Thoracic aorta (tissue), 2 donors: ENCODE measurements around the gene ST6GALNAC3. TPM values are rescaled to one million over a fixed set of nuclear protein-coding genes. Genes with fewer than 3 reads are reported as not detected.

ENCODE experiments used
- ATAC-seq: fragments of 150-250 bp; one replicate; pipeline ENCODE4 v1.8.0; 2017; ENCODE audit warnings: low read depth; ENCODE audit not compliant: insufficient number of reproducible peaks, low FRiP score
- DNase-seq: peaks from one replicate; pipeline ENCODE4 v3.0.0-alpha.2; 2020; ENCODE audit warnings: low spot score
- H3K27ac ChIP-seq, 2 donors: fragments of 200-600 bp; sonication (generic); 1 replicate in 1 of 2; 2 replicates in 1 of 2; pipeline ENCODE4 v1.5.1; 2016; ENCODE audit warnings: mild to moderate bottlenecking in 2 of 2, moderate library complexity in 2 of 2
- H3K27me3 ChIP-seq: fragments of 200-600 bp; sonication (generic); replicated peaks from 2 replicates; pipeline ENCODE4 v1.6.0; 2016; ENCODE audit warnings: mild to moderate bottlenecking; ENCODE audit not compliant: insufficient read depth
- H3K36me3 ChIP-seq: fragments of 200-600 bp; sonication (generic); one replicate; pipeline ENCODE4 v1.5.1; 2016
- H3K4me1 ChIP-seq, 2 donors: fragments of 200-600 bp; sonication (generic); 1 replicate in 1 of 2; 2 replicates in 1 of 2; pipeline versions ENCODE4 v1.5.1 to v1.6.0; 2016; ENCODE audit warnings: low read depth in 2 of 2, mild to moderate bottlenecking in 1 of 2; ENCODE audit not compliant: control insufficient read depth in 1 of 2
- H3K4me3 ChIP-seq: fragments of 200-600 bp; sonication (generic); 2 replicates; pipeline ENCODE4 v1.5.1; 2016; ENCODE audit warnings: mild to moderate bottlenecking
- H3K9me3 ChIP-seq: fragments of 200-600 bp; sonication (generic); 2 replicates; pipeline ENCODE4 v1.5.1; 2016
- total RNA-seq, 2 donors: library from RNA; depleted of rRNA; stranded (reverse); fragments of >200 nt; gene quantifications; one replicate each; pipeline versions ENCODE4 v1.1.0 to v1.2.3, GENCODE V29; 2016
- TF ChIP-seq, protein P1 (sequence below): fragments of 200-600 bp; sonication (generic); IDR thresholded peaks from one replicate; pipeline ENCODE4 v1.5.1; 2019; ENCODE audit warnings: antibody characterized with exemption

ST6GALNAC3 gene
- total RNA-seq, 2 donors from 2014 or later = 1.4 to 9.5 TPM

DNA sequence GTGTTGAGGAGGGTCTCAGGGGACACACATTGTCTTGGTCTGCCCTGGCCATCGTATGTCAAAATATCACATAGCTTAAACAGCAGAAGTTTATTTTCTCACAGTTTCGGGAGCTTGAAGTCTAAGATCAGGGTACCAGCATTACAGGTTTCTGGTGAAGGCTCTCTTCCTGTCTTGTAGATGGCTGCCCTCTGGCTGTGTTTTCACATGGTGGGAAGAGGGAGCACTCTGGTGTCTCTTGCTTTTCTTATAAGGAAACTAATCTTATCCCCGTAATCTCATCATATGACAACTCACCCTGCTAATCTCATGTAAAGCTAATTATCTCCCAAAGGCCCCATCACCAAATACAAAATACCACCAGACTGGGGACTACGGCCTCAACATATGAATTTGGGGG lies 545.8 kb downstream of the ST6GALNAC3 start:
- no peaks in the 10 kb centered on the region for H3K4me1 ChIP-seq
- H3K27me3 ChIP-seq = no peaks in the 10 kb centered on the region
- no peak for DNase-seq
- H3K27ac ChIP-seq = no peak overlapping the region
- no peaks in the 10 kb centered on the region for H3K36me3 ChIP-seq
- no peak for ATAC-seq
- TF ChIP-seq, protein P1, sequence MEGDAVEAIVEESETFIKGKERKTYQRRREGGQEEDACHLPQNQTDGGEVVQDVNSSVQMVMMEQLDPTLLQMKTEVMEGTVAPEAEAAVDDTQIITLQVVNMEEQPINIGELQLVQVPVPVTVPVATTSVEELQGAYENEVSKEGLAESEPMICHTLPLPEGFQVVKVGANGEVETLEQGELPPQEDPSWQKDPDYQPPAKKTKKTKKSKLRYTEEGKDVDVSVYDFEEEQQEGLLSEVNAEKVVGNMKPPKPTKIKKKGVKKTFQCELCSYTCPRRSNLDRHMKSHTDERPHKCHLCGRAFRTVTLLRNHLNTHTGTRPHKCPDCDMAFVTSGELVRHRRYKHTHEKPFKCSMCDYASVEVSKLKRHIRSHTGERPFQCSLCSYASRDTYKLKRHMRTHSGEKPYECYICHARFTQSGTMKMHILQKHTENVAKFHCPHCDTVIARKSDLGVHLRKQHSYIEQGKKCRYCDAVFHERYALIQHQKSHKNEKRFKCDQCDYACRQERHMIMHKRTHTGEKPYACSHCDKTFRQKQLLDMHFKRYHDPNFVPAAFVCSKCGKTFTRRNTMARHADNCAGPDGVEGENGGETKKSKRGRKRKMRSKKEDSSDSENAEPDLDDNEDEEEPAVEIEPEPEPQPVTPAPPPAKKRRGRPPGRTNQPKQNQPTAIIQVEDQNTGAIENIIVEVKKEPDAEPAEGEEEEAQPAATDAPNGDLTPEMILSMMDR = no peak
- no peaks in the 10 kb centered on the region for H3K9me3 ChIP-seq
- no peak overlapping the region for H3K4me3 ChIP-seq

DNA sequence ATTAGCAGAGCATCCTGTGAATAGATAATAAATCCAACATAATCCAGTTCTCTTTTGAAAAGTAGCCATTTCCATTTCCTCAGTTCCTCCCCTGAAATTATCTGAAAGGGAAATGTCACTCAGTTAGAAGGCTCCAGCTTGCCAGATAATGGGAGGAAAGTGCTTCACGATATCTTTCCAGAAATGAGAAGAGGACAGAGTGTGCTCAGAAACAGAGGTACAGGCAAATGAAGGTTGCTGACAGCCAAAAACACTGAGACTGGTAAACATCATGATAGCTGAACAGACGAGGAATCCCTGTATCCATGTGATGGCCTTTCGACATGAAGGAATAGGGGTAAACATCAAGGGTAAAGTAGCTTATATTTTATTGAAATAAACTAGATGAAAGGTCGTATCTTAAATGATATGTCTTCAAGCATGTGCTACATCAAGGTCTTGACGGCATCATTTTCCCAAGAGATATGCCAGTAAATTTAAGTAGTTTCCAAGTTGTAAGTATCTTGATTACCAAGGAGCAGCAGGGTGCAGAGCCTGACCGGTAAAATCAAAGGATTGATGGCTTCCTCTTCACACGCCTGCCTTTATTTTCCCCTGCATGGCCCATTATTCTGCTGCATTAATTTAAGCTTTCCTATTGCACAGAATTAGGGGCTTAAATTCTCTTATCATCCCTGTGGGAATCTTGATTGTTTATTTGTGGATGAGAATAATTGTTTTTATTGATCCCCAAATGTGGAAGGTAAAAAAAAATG lies 548.4 kb downstream of the ST6GALNAC3 start:
- no peak overlapping the region for H3K4me3 ChIP-seq
- no peaks in the 10 kb centered on the region for H3K36me3 ChIP-seq
- H3K27ac ChIP-seq = no peak overlapping the region
- DNase-seq = no peak
- no peaks in the 10 kb centered on the region for H3K9me3 ChIP-seq
- no peaks in the 10 kb centered on the region for H3K4me1 ChIP-seq
- ATAC-seq = no peak
- TF ChIP-seq, protein P1 = no peak
- no peaks in the 10 kb centered on the region for H3K27me3 ChIP-seq

DNA sequence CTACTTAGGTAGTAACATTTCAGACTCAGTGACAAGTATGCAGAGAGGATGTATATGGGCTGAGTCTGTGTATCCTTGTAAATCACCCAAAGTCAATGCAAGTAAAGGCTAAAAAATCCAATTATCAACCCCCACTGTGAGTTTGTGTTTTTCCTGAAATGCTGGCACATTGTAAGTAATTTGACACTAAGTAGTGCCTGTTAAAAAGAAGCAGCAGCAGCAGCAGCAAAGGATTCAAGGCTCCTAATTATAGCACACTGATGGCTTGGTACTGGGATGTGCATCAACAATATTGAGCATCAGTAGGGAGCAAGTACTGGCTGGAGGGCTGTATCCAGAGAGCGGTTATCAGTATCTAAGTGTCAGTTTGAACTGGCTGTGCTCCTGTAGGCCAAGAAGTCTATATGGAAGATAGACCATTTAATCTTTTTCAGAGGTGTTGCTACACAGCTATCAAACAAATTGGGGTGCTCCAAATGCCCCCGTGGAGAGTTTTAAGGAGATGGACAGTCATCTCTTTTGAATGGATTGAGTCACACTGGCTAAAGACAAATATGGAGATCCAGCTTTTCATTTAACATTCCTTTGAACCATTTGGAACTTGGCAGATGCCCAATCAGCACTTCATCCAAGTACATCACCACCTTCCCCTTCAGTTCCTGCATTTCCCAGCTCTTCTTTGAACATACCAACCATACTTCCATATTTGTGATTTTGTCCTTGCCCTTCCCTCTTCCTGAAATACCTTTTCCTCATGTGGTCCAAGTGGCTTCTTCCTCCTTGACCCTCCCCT lies 551.5 kb downstream of the ST6GALNAC3 start:
- H3K36me3 ChIP-seq = no peaks in the 10 kb centered on the region
- ATAC-seq = no peak
- H3K27me3 ChIP-seq = no peaks in the 10 kb centered on the region
- no peak overlapping the region for H3K27ac ChIP-seq
- H3K4me3 ChIP-seq = no peak overlapping the region
- no peaks in the 10 kb centered on the region for H3K9me3 ChIP-seq
- TF ChIP-seq, protein P1 = no peak
- no peaks in the 10 kb centered on the region for H3K4me1 ChIP-seq
- no peak for DNase-seq

DNA sequence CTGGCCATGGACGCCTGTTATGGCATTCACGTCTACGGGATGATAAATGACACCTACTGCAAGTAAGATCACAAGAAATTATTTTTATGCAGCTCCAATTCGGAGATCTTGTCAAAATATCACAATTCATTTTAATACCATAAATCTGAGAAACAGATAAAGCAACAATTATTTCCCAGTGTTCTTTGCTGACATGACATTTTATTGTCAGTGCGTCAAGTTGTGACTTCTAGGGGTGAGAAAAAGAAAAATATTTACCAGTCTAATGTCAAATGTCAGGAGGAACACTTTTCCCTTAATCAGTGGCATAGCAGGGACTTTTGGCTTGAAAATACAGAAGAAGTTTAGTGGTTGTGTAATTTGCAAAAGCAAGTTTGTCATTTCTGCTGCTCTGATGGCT lies 553.0 kb downstream of the ST6GALNAC3 start:
- Histone ChIP-seq H3K27ac (no peak overlapping the region), H3K4me3 (no peak overlapping the region), H3K36me3 (no peaks in the 10 kb centered on the region), H3K4me1 (no peaks in the 10 kb centered on the region), H3K27me3 (no peaks in the 10 kb centered on the region), H3K9me3 (no peaks in the 10 kb centered on the region)
- no peak for DNase-seq
- ATAC-seq = no peak
- TF ChIP-seq, protein P1 = no peak

DNA sequence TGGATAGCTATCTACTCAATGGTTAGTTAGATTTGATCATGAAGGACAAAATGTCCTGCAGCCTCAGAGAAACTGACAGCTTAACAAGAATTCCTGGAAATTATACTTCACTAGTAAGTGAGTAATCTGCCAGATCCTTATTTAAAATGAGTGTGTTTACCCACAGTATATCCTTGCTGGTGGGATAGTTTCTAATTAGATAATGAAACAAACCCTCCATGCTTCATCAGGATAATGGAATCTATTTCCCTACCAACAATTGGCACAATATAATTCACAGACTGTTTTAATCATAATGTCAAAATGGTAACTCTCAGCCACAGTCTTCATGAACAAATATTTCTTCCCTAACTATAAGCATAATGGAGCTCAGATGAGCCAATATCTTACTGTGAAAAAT lies 553.4 kb downstream of the ST6GALNAC3 start:
- H3K27ac ChIP-seq = no peak overlapping the region
- no peaks in the 10 kb centered on the region for H3K36me3 ChIP-seq
- no peaks in the 10 kb centered on the region for H3K4me1 ChIP-seq
- TF ChIP-seq, protein P1 = no peak
- no peaks in the 10 kb centered on the region for H3K9me3 ChIP-seq
- no peaks in the 10 kb centered on the region for H3K27me3 ChIP-seq
- no peak for DNase-seq
- H3K4me3 ChIP-seq = no peak overlapping the region
- ATAC-seq = no peak
